HG02642 (cell line): ENCODE results near the gene OOEP.
"Not testable (repeated sequence)": the region's sequence is repeated elsewhere in the genome, so short reads cannot be mapped to it uniquely, and the experiment has no call there.

Experiments used
- ATAC-seq: cut with Tn5 transposase; IDR thresholded peaks from one replicate; pipeline ENCODE4 v1.9.1; 2021; ENCODE audit warnings: mild to moderate bottlenecking; ENCODE audit not compliant: unreplicated experiment, poor library complexity

Gene OOEP

GRCh38 chr6:73369563-73369962 is at the start of gene OOEP:
Gene OOEP (minus strand): TSS chr6:73369897. CDS start chr6:73369792, 105 bp downstream.
- no peak for ATAC-seq

GRCh38 chr6:73418081-73418741 is 48.5 kb upstream of the OOEP start:
- no peak for ATAC-seq

- no peak for ATAC-seq
These were observed 43.4 kb upstream of the OOEP start for GRCh38 chr6:73413102-73413501.

GRCh38 chr6:73409395-73409794 is 39.7 kb upstream of the OOEP start:
- no peak for ATAC-seq

GRCh38 chr6:73400656-73401055 is 31.0 kb upstream of the OOEP start:
- no peak for ATAC-seq

GRCh38 chr6:73395875-73396274 is 26.2 kb upstream of the OOEP start:
- no peak for ATAC-seq

GRCh38 chr6:73394577-73395354 is 25.1 kb upstream of the OOEP start, which contains the start of gene DDX43:
Gene DDX43 (plus strand): TSS chr6:73394828. CDS start chr6:73394906, 78 bp downstream.
- ATAC-seq, result no peak

- no peak for ATAC-seq
These were observed 23.6 kb upstream of the OOEP start for GRCh38 chr6:73393278-73393677.

GRCh38 chr6:73392188-73392587 is 22.5 kb upstream of the OOEP start:
- not testable (repeated sequence) for ATAC-seq

GRCh38 chr6:73391675-73392074 is 22.0 kb upstream of the OOEP start:
- ATAC-seq, result no peak

- no peak for ATAC-seq
These were observed 20.2 kb upstream of the OOEP start for GRCh38 chr6:73389854-73390253.

- peak; percentile 80 for ATAC-seq
These were observed 19.3 kb upstream of the OOEP start for GRCh38 chr6:73388800-73389512.

- peak; percentile 25 for ATAC-seq
These were observed 18.7 kb upstream of the OOEP start for GRCh38 chr6:73388433-73388799.

- ATAC-seq, result no peak
These were observed 12.9 kb upstream of the OOEP start for GRCh38 chr6:73382462-73383113.

- ATAC-seq, result not testable (repeated sequence)
These were observed 11.8 kb upstream of the OOEP start for GRCh38 chr6:73381531-73381930.

- ATAC-seq, result no peak
These were observed 7.5 kb upstream of the OOEP start for GRCh38 chr6:73377225-73377624.

- ATAC-seq, result no peak
These were observed 5.5 kb upstream of the OOEP start for GRCh38 chr6:73375216-73375615.

- ATAC-seq, result no peak
These were observed 2.8 kb upstream of the OOEP start for GRCh38 chr6:73372516-73372915.

GRCh38 chr6:73371984-73372383 is 2.3 kb upstream of the OOEP start:
- no peak for ATAC-seq

- no peak for ATAC-seq
These were observed 540 bp downstream of the OOEP start for GRCh38 chr6:73369157-73369556.

GRCh38 chr6:73368675-73369074 is 1.0 kb downstream of the OOEP start:
- ATAC-seq, result no peak
